Esophagus muscularis mucosa (tissue), 3 donors: ENCODE measurements around the gene MAP3K3.

ENCODE experiments used
- CTCF ChIP-seq, 3 experiments: fragments of 200-600 bp in 2 of 3; fragments of 450-650 bp in 1 of 3; sonication (generic) in 2 of 3; IDR thresholded peaks; one replicate each; pipeline ENCODE4 v1.5.1; 2017 to 2019; ENCODE audit warnings: antibody characterized with exemption in 3 of 3, mild to moderate bottlenecking in 2 of 3, moderate library complexity in 1 of 3
- EP300 ChIP-seq: sonication (generic); formaldehyde crosslinking; IDR thresholded peaks from one replicate; pipeline ENCODE4 v1.6.1; 2017; ENCODE audit warnings: antibody characterized with exemption

DNA sequence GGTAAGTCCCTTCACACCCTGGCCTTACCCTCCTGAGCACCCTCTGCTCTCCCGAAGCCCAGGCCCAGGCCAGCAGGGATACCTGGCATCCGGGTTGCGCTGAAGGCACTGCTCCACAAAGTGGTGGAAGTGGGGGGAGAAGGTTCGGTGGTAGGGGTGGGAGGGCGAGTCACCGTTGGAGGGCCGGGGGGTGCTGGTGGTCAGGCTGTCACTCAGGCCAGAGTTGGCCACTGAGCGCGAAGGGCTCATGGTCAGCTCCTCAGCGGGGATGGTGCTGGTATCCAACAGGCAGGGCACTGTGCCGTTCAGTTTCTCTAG lies 82.0 kb downstream of the MAP3K3 start:
- no peak for TF ChIP-seq CTCF (IDR thresholded peaks at IDR 0.05)
- TF ChIP-seq EP300: no peak
